RCC 7860 (cell line): ENCODE results near the gene PRDM10.

Source experiments
- DNase-seq: peaks from one replicate; pipeline ENCODE4 v3.0.0-alpha.2; 2015; ENCODE audit warnings: low spot score
- FAIRE-seq: peaks from 2 replicates; lab custom pipeline; 2012; peaks lifted over from hg19 to GRCh38; lab: Jason Lieb, UNC

The PRDM10 gene

GRCh38 chr11:129947474-129947873, 55.2 kb downstream of the PRDM10 start:
- FAIRE-seq: no peak
- no peak for DNase-seq

- no peak for DNase-seq
- no peak for FAIRE-seq
Measured at GRCh38 chr11:129946965-129947364, 55.7 kb downstream of the PRDM10 start.

GRCh38 chr11:129946256-129946655, 56.4 kb downstream of the PRDM10 start:
- no peak for DNase-seq
- no peak for FAIRE-seq

- DNase-seq: no peak
- no peak for FAIRE-seq
Measured at GRCh38 chr11:129945373-129945772, 57.3 kb downstream of the PRDM10 start.

- DNase-seq (no peak), FAIRE-seq (no peak)
Measured at GRCh38 chr11:129944696-129945095, 57.9 kb downstream of the PRDM10 start.

GRCh38 chr11:129943036-129943435, 59.6 kb downstream of the PRDM10 start:
- FAIRE-seq (no peak), DNase-seq (no peak)

GRCh38 chr11:129939510-129939909, 63.1 kb downstream of the PRDM10 start:
- no peak for FAIRE-seq
- no peak for DNase-seq

- FAIRE-seq (no peak), DNase-seq (no peak)
Measured at GRCh38 chr11:129938764-129939163, 63.9 kb downstream of the PRDM10 start.

- FAIRE-seq (no peak), DNase-seq (no peak)
Measured at GRCh38 chr11:129937592-129938238, 64.9 kb downstream of the PRDM10 start.

GRCh38 chr11:129935723-129936122, 66.9 kb downstream of the PRDM10 start:
- FAIRE-seq (no peak), DNase-seq (no peak)

- DNase-seq: no peak
- no peak for FAIRE-seq
Measured at GRCh38 chr11:129933891-129934290, 68.7 kb downstream of the PRDM10 start.

GRCh38 chr11:129933262-129933661, 69.4 kb downstream of the PRDM10 start:
- FAIRE-seq (no peak), DNase-seq (peak; percentile 12)

- no peak for FAIRE-seq
- no peak for DNase-seq
Measured at GRCh38 chr11:129932381-129933067, 70.1 kb downstream of the PRDM10 start.

GRCh38 chr11:129930743-129931142, 71.9 kb downstream of the PRDM10 start:
- FAIRE-seq (no peak), DNase-seq (no peak)

- FAIRE-seq: no peak
- DNase-seq: no peak
Measured at GRCh38 chr11:129930296-129930695, 72.3 kb downstream of the PRDM10 start.

- DNase-seq: no peak
- no peak for FAIRE-seq
Measured at GRCh38 chr11:129929721-129930120, 72.9 kb downstream of the PRDM10 start.

GRCh38 chr11:129928923-129929692, 73.5 kb downstream of the PRDM10 start:
- DNase-seq: no peak
- FAIRE-seq: no peak

GRCh38 chr11:129922674-129923073, 80.0 kb downstream of the PRDM10 start:
- FAIRE-seq (no peak), DNase-seq (no peak)

GRCh38 chr11:129918361-129918760, 84.3 kb downstream of the PRDM10 start:
- no peak for DNase-seq
- no peak for FAIRE-seq

- peak; percentile 5 for DNase-seq
- peak; percentile 55 for FAIRE-seq
Measured at GRCh38 chr11:129917231-129917630, 85.4 kb downstream of the PRDM10 start.

GRCh38 chr11:129911298-129911697, 91.3 kb downstream of the PRDM10 start:
- DNase-seq (no peak), FAIRE-seq (no peak)

GRCh38 chr11:129910360-129910759, 92.3 kb downstream of the PRDM10 start:
- no peak for FAIRE-seq
- DNase-seq: no peak
